ENCODE data around the gene LARGE2.
"Not testable (repeated sequence)": the region's sequence is repeated elsewhere in the genome, so short reads cannot be mapped to it uniquely, and the experiment has no call there.

The LARGE2 gene

GRCh38 chr11:45902452-45903380 is 19.7 kb upstream of the LARGE2 start:
- no peak for DNase-seq (ENCODE audit: extremely low read depth, low read depth)
- no peak for TF ChIP-seq CTCF (IDR thresholded peaks at IDR 0.05; ENCODE audit: low read depth, low read length, missing control alignments)
- no peak overlapping the region for H3K4me3 ChIP-seq (replicated peaks; ENCODE audit: low read depth, low read length)

GRCh38 chr11:45904309-45904915 is 18.0 kb upstream of the LARGE2 start:
- no peak overlapping the region for H3K4me3 ChIP-seq (replicated peaks; ENCODE audit: low read depth, low read length)
- DNase-seq (ENCODE audit: extremely low read depth, low read depth): no peak
- no peak for TF ChIP-seq CTCF (IDR thresholded peaks at IDR 0.05; ENCODE audit: low read depth, low read length, missing control alignments)

- no peak for TF ChIP-seq CTCF (IDR thresholded peaks at IDR 0.05; ENCODE audit: low read depth, low read length, missing control alignments)
Observed at GRCh38 chr11:45905095-45905494, 17.4 kb upstream of the LARGE2 start.

GRCh38 chr11:45905576-45905975 is 16.9 kb upstream of the LARGE2 start:
- not testable (repeated sequence) for H3K4me3 ChIP-seq (replicated peaks; ENCODE audit: low read depth, low read length); DNase-seq (ENCODE audit: extremely low read depth, low read depth)

More at GRCh38 chr11:45905095-45905494, 17.4 kb upstream of the LARGE2 start:
- no peak for DNase-seq (ENCODE audit: extremely low read depth, low read depth)
- no peak overlapping the region for H3K4me3 ChIP-seq (replicated peaks; ENCODE audit: low read depth, low read length)

GRCh38 chr11:45906096-45906682 is 16.3 kb upstream of the LARGE2 start:
- no peak overlapping the region for H3K4me3 ChIP-seq (replicated peaks; ENCODE audit: low read depth, low read length)
- no peak for TF ChIP-seq CTCF (IDR thresholded peaks at IDR 0.05; ENCODE audit: low read depth, low read length, missing control alignments)
- DNase-seq (ENCODE audit: extremely low read depth, low read depth): no peak

- TF ChIP-seq CTCF (IDR thresholded peaks at IDR 0.05; ENCODE audit: low read depth, low read length, missing control alignments): no peak
Observed at GRCh38 chr11:45906965-45907611, 15.4 kb upstream of the LARGE2 start, which contains the start of gene FREY1. TSS of gene FREY1 (minus strand) at chr11:45907271. CDS start at chr11:45907245, 26 bp downstream.

More at GRCh38 chr11:45906965-45907611, 15.4 kb upstream of the LARGE2 start, which contains the start of gene FREY1:
- H3K4me3 ChIP-seq (replicated peaks; ENCODE audit: low read depth, low read length): no peak within 1 kb of the TSS
- DNase-seq (ENCODE audit: extremely low read depth, low read depth): no peak

Measured in HFF-Myc (cell line).